Mesenchymal stem cell (in vitro differentiated cells and primary cell): ENCODE data around the gene GALNT16.

Experiments used
- DNase-seq: peaks from one replicate; pipeline ENCODE4 v3.0.0-alpha.2; 2013
- H2AFZ ChIP-seq: one replicate; pipeline ENCODE4 v1.6.1; 2013; ENCODE audit warnings: low read depth, mild to moderate bottlenecking, control low read depth, inconsistent platforms, low read length, moderate library complexity
- H2AK5ac ChIP-seq: 2 replicates; pipeline ENCODE4 v1.6.1; 2013; ENCODE audit warnings: low read length, moderate library complexity, mild to moderate bottlenecking, inconsistent platforms; ENCODE audit not compliant: severe bottlenecking
- H2BK120ac ChIP-seq: one replicate; pipeline ENCODE4 v1.6.1; 2013; ENCODE audit warnings: low read depth, mild to moderate bottlenecking, inconsistent platforms, low read length, moderate library complexity
- H2BK12ac ChIP-seq, 2 experiments: one replicate each; pipeline ENCODE4 v1.6.1; 2013; ENCODE audit warnings: inconsistent platforms in 2 of 2, low read length in 2 of 2, mild to moderate bottlenecking in 2 of 2, moderate library complexity in 2 of 2, control low read depth in 1 of 2
- H2BK15ac ChIP-seq: one replicate; pipeline ENCODE4 v1.6.1; 2013; ENCODE audit warnings: mild to moderate bottlenecking, low read depth, inconsistent platforms; ENCODE audit not compliant: poor library complexity, severe bottlenecking
- H2BK5ac ChIP-seq: 2 replicates; pipeline ENCODE4 v1.6.1; 2013; ENCODE audit warnings: low read depth, mild to moderate bottlenecking, low read length, control low read depth, inconsistent platforms; ENCODE audit not compliant: poor library complexity, severe bottlenecking
- H3K14ac ChIP-seq, 2 experiments: one replicate each; pipeline ENCODE4 v1.6.1; 2013; ENCODE audit warnings: inconsistent platforms in 2 of 2, low read length in 2 of 2, control low read depth in 1 of 2, mild to moderate bottlenecking in 1 of 2, moderate library complexity in 1 of 2
- H3K18ac ChIP-seq, 2 experiments: one replicate each; pipeline ENCODE4 v1.6.1; 2013; ENCODE audit warnings: inconsistent platforms in 2 of 2, low read length in 2 of 2, control low read depth in 1 of 2, low read depth in 1 of 2, mild to moderate bottlenecking in 1 of 2
- H3K23ac ChIP-seq, 2 experiments: one replicate each; pipeline ENCODE4 v1.6.1; 2013; ENCODE audit warnings: inconsistent platforms in 2 of 2, low read length in 2 of 2, mild to moderate bottlenecking in 2 of 2, moderate library complexity in 2 of 2, control low read depth in 1 of 2
- H3K27ac ChIP-seq: 2 replicates; pipeline ENCODE4 v1.5.1; 2013; ENCODE audit warnings: mild to moderate bottlenecking, moderate library complexity, low read length, control low read depth, inconsistent platforms; ENCODE audit not compliant: poor library complexity, severe bottlenecking
- H3K27me3 ChIP-seq, 2 experiments: 2 replicates each; pipeline versions ENCODE4 v1.6.1 to v1.7.0; 2013; ENCODE audit warnings: low read length in 2 of 2, mild to moderate bottlenecking in 2 of 2, moderate library complexity in 2 of 2, control low read depth in 1 of 2, inconsistent platforms in 1 of 2; ENCODE audit not compliant: control insufficient read depth in 1 of 2, insufficient read depth in 1 of 2
- H3K36me3 ChIP-seq, 2 experiments: 2 replicates each; pipeline versions ENCODE4 v1.6.1 to v1.7.0; 2013; ENCODE audit warnings: low read length in 2 of 2, control low read depth in 1 of 2, inconsistent platforms in 1 of 2, low read depth in 1 of 2, mild to moderate bottlenecking in 1 of 2; ENCODE audit not compliant: insufficient read depth in 2 of 2, control insufficient read depth in 1 of 2
- H3K4ac ChIP-seq, 2 experiments: one replicate each; pipeline ENCODE4 v1.6.1; 2013; ENCODE audit warnings: inconsistent platforms in 2 of 2, low read length in 2 of 2, mild to moderate bottlenecking in 2 of 2, moderate library complexity in 2 of 2, control low read depth in 1 of 2, low read depth in 1 of 2
- H3K4me1 ChIP-seq: 2 replicates; pipeline ENCODE4 v1.6.1; 2013; ENCODE audit warnings: low read depth, low read length, control low read depth; ENCODE audit not compliant: control insufficient read depth, insufficient read depth
- H3K4me2 ChIP-seq: 2 replicates; pipeline ENCODE4 v1.6.1; 2013; ENCODE audit warnings: low read length, mild to moderate bottlenecking, inconsistent platforms; ENCODE audit not compliant: poor library complexity, severe bottlenecking
- H3K4me3 ChIP-seq, 2 experiments: 2 replicates each; pipeline versions ENCODE4 v1.5.1 to v1.7.0; 2013; ENCODE audit warnings: low read length in 2 of 2, mild to moderate bottlenecking in 2 of 2, control low read depth in 1 of 2, low read depth in 1 of 2; ENCODE audit not compliant: insufficient read depth in 1 of 2
- H3K79me1 ChIP-seq: replicated peaks from 2 replicates; pipeline ENCODE4 v1.6.1; 2013; ENCODE audit warnings: mild to moderate bottlenecking, control low read depth, low read length, inconsistent platforms; ENCODE audit not compliant: poor library complexity, severe bottlenecking
- H3K9ac ChIP-seq: 2 replicates; pipeline ENCODE4 v1.7.0; 2013; ENCODE audit warnings: mild to moderate bottlenecking, low read length, moderate library complexity
- H3K9me3 ChIP-seq: 2 replicates; pipeline ENCODE4 v1.7.0; 2013; ENCODE audit warnings: mild to moderate bottlenecking, low read length; ENCODE audit not compliant: control insufficient read depth
- H4K8ac ChIP-seq: one replicate; pipeline ENCODE4 v1.6.1; 2013; ENCODE audit warnings: inconsistent platforms, mild to moderate bottlenecking, low read length, moderate library complexity
- H4K91ac ChIP-seq: one replicate; pipeline ENCODE4 v1.6.1; 2013; ENCODE audit warnings: mild to moderate bottlenecking, low read length, inconsistent platforms
- WGBS: methylation state at CpG from one replicate; pipeline ENCODE4 v1.1.7; 2013; ENCODE audit warnings: mixed read lengths; 5-methylcytosine and 5-hydroxymethylcytosine counted together

Gene GALNT16

DNA sequence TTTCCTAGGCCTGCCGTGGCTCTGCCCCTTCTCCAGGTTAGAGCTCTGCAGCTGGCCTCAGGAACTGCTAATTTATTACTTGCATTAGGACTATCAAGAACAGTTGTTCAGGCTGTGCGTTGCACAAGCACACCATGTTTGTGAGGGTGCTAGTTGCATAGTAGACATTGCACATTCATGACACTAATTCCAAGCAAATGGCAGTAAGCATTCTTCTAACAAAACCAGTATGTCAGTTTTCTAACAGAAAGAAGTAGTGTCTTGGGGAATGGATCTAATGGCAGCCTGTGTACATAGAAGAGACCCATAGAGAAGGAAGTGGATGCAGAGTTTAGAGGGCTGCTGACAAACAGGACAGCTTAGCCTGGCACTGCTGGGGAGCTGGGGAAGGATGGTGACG is 84.2 kb downstream of the GALNT16 start:
- no peak overlapping the region for H2BK120ac ChIP-seq
- 84% methylated on average over 3 of the region's 3 CpGs for WGBS
- no peak overlapping the region for H3K4ac ChIP-seq
- H3K27me3 ChIP-seq = peaks cover 0 to 58% of the 10 kb centered on the region in 2 experiments
- no peak overlapping the region for H2BK5ac ChIP-seq
- no peak overlapping the region for H2BK15ac ChIP-seq
- H4K91ac ChIP-seq = no peak overlapping the region
- H3K18ac ChIP-seq = no peak overlapping the region
- H3K4me3 ChIP-seq = no peak overlapping the region
- H3K23ac ChIP-seq = no peak overlapping the region
- H2AFZ ChIP-seq = no peak overlapping the region
- H3K9me3 ChIP-seq = no peaks in the 10 kb centered on the region
- peaks cover 3% of the 10 kb centered on the region for H3K4me1 ChIP-seq
- no peak overlapping the region for H3K9ac ChIP-seq
- no peak for DNase-seq
- no peak overlapping the region for H3K14ac ChIP-seq
- no peak overlapping the region for H3K4me2 ChIP-seq
- no peak overlapping the region for H2AK5ac ChIP-seq
- H3K79me1 ChIP-seq = no peaks in the 10 kb centered on the region
- H2BK12ac ChIP-seq = no peak overlapping the region
- H4K8ac ChIP-seq = no peak overlapping the region
- H3K27ac ChIP-seq = no peak overlapping the region
- H3K36me3 ChIP-seq = peaks cover 0 to 28% of the 10 kb centered on the region in 2 experiments

DNA sequence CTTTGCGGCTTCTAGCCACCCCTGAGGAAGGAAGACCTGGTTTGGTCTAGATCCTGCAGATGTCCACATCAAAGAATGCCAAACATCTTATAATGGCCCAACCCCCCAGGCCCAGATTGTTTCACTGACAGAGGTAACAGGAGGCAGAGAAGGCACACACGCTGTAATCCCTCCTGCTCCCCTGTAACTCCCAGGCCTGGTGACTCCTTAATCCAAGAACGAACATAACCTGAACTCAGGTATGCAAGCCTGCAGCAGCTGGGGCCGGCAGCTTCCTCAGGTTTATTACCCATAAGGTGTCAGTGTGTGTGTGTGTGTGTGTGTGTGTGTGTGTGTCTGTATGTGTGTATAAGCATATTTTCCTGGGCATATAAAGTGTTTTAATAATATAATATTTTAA is 85.4 kb downstream of the GALNT16 start:
- Histone ChIP-seq H3K27me3 (peaks cover 0 to 69% of the 10 kb centered on the region in 2 experiments), H3K4me2 (no peak overlapping the region)

GRCh38 chr14:69346710-69347109 is 86.8 kb downstream of the GALNT16 start:
- H3K27me3 ChIP-seq = peaks cover 0 to 71% of the 10 kb centered on the region in 2 experiments
- no peaks in the 10 kb centered on the region for H3K9me3 ChIP-seq
- H3K14ac ChIP-seq = peak overlapping the region in 1 of 2 experiments; percentile 11
- H2AK5ac ChIP-seq = no peak overlapping the region
- no peak overlapping the region for H3K23ac ChIP-seq
- 22% methylated on average over 9 of the region's 9 CpGs for WGBS
- no peak overlapping the region for H3K4me2 ChIP-seq
- no peaks in the 10 kb centered on the region for H3K79me1 ChIP-seq
- no peak overlapping the region for H2BK12ac ChIP-seq
- H3K9ac ChIP-seq = no peak overlapping the region
- no peak overlapping the region for H3K27ac ChIP-seq
- no peak overlapping the region for H2BK5ac ChIP-seq
- H4K91ac ChIP-seq = no peak overlapping the region
- H3K4me1 ChIP-seq = peaks cover 3% of the 10 kb centered on the region
- H2BK15ac ChIP-seq = no peak overlapping the region
- H2BK120ac ChIP-seq = no peak overlapping the region
- no peak overlapping the region for H3K4ac ChIP-seq
- H3K18ac ChIP-seq = no peak overlapping the region
- peak; percentile 39 for DNase-seq
- peaks cover 0 to 19% of the 10 kb centered on the region in 2 experiments for H3K36me3 ChIP-seq
- no peak overlapping the region for H4K8ac ChIP-seq
- no peak overlapping the region for H3K4me3 ChIP-seq
- H2AFZ ChIP-seq = peak overlapping the region; percentile 78

More for the DNA sequence above, 85.4 kb downstream of the GALNT16 start:
- no peak overlapping the region for H2BK12ac ChIP-seq
- no peak overlapping the region for H3K9ac ChIP-seq
- H4K8ac ChIP-seq = no peak overlapping the region
- H3K36me3 ChIP-seq = peaks cover 0 to 25% of the 10 kb centered on the region in 2 experiments
- no peak overlapping the region for H3K23ac ChIP-seq
- H3K79me1 ChIP-seq = no peaks in the 10 kb centered on the region
- H3K4ac ChIP-seq = no peak overlapping the region
- H2BK15ac ChIP-seq = no peak overlapping the region
- no peak overlapping the region for H2AK5ac ChIP-seq
- H3K4me1 ChIP-seq = peaks cover 3% of the 10 kb centered on the region
- H2BK120ac ChIP-seq = no peak overlapping the region
- no peak for DNase-seq
- H3K18ac ChIP-seq = no peak overlapping the region
- no peak overlapping the region for H3K27ac ChIP-seq
- no peak overlapping the region for H3K14ac ChIP-seq
- H4K91ac ChIP-seq = no peak overlapping the region
- no peaks in the 10 kb centered on the region for H3K9me3 ChIP-seq
- no peak overlapping the region for H2BK5ac ChIP-seq
- no peak overlapping the region for H3K4me3 ChIP-seq
- 82% methylated on average over 4 of the region's 4 CpGs for WGBS
- H2AFZ ChIP-seq = no peak overlapping the region

GRCh38 chr14:69349091-69349777 is 89.3 kb downstream of the GALNT16 start:
- H3K9ac ChIP-seq = no peak overlapping the region
- no peak overlapping the region for H2AFZ ChIP-seq
- DNase-seq = no peak
- no peak overlapping the region for H2BK5ac ChIP-seq
- H3K4me1 ChIP-seq = peaks cover 3% of the 10 kb centered on the region
- no peak overlapping the region for H3K4me2 ChIP-seq
- peaks cover 0 to 24% of the 10 kb centered on the region in 2 experiments for H3K36me3 ChIP-seq
- H3K4ac ChIP-seq = no peak overlapping the region
- no peak overlapping the region for H2BK15ac ChIP-seq
- H4K8ac ChIP-seq = no peak overlapping the region
- H3K18ac ChIP-seq = no peak overlapping the region
- no peak overlapping the region for H3K4me3 ChIP-seq
- no peak overlapping the region for H3K27ac ChIP-seq
- H2AK5ac ChIP-seq = no peak overlapping the region
- 74% methylated on average over 10 of the region's 11 CpGs for WGBS
- H3K79me1 ChIP-seq = no peaks in the 10 kb centered on the region
- H3K27me3 ChIP-seq = peaks cover 0 to 65% of the 10 kb centered on the region in 2 experiments
- no peaks in the 10 kb centered on the region for H3K9me3 ChIP-seq
- no peak overlapping the region for H4K91ac ChIP-seq
- no peak overlapping the region for H2BK120ac ChIP-seq
- H3K14ac ChIP-seq = no peak overlapping the region
- no peak overlapping the region for H3K23ac ChIP-seq
- no peak overlapping the region for H2BK12ac ChIP-seq
